Measurements from ENCODE around the gene LPIN3.

GRCh38 chr20:41349266-41349665 is 8.6 kb downstream of the LPIN3 start:
- no peak for TF ChIP-seq POLR2A (IDR thresholded peaks at IDR 0.05)
- no peak for TF ChIP-seq CTCF (IDR thresholded peaks at IDR 0.05)

Data from uterus (tissue), 2 donors.